Heart left ventricle (tissue), 16 donors: ENCODE results near the gene SCRG1. TPM values are rescaled to one million over a fixed set of nuclear protein-coding genes. Genes with fewer than 3 reads are reported as not detected.

Source experiments
- ATAC-seq, 4 donors: fragments of 200-7000 bp; cut with Tn5 transposase; one replicate each; pipeline ENCODE4 v1.9.1; 2020 to 2022; ENCODE audit warnings: moderate library complexity in 4 of 4, mild to moderate bottlenecking in 3 of 4, moderate number of reproducible peaks in 1 of 4
- DNase-seq, 5 donors: peaks; one replicate each; pipeline ENCODE4 v3.0.0-alpha.2; 2020
- H3K27ac ChIP-seq, 12 donors: fragments of 200-600 bp; sonication (generic) in 4 of 12; one replicate each; pipeline versions ENCODE4 v1.5.0 to v1.8.0; 2016 to 2022; ENCODE audit warnings: mild to moderate bottlenecking in 2 of 12
- H3K27me3 ChIP-seq, 9 donors: fragments of 200-600 bp; sonication (generic) in 2 of 9; one replicate each; pipeline versions ENCODE4 v1.5.1 to v1.8.0; 2016 to 2022; ENCODE audit warnings: mild to moderate bottlenecking in 3 of 9
- H3K36me3 ChIP-seq, 9 donors: fragments of 200-600 bp; sonication (generic) in 2 of 9; one replicate each; pipeline versions ENCODE4 v1.5.0 to v1.8.0; 2018 to 2022; ENCODE audit warnings: mild to moderate bottlenecking in 2 of 9
- H3K4me1 ChIP-seq, 12 donors: fragments of 200-600 bp; sonication (generic) in 4 of 12; one replicate each; pipeline versions ENCODE4 v1.5.0 to v1.8.0; 2016 to 2022; ENCODE audit warnings: mild to moderate bottlenecking in 3 of 12
- H3K4me3 ChIP-seq, 12 donors: fragments of 200-600 bp; sonication (generic) in 4 of 12; one replicate each; pipeline versions ENCODE4 v1.5.0 to v1.8.0; 2017 to 2022; ENCODE audit warnings: mild to moderate bottlenecking in 9 of 12, moderate library complexity in 4 of 12
- H3K9me3 ChIP-seq, 12 donors: fragments of 200-600 bp; sonication (generic) in 4 of 12; one replicate each; pipeline versions ENCODE4 v1.5.0 to v1.8.0; 2016 to 2022; ENCODE audit warnings: mild to moderate bottlenecking in 1 of 12
- CTCF ChIP-seq, 12 donors: fragments of 200-600 bp; sonication (generic) in 4 of 12; IDR thresholded peaks; one replicate each; pipeline versions ENCODE4 v1.5.0 to v1.8.0; 2018 to 2022; ENCODE audit warnings: antibody characterized with exemption in 12 of 12, mild to moderate bottlenecking in 5 of 12
- POLR2A ChIP-seq, 2 donors: fragments of 450-650 bp; IDR thresholded peaks; one replicate each; pipeline ENCODE4 v1.6.1; 2017; ENCODE audit warnings: antibody characterized with exemption in 2 of 2, mild to moderate bottlenecking in 2 of 2, moderate library complexity in 2 of 2
- WGBS, 4 donors: extraction: QIAGEN DNeasy Blood & Tissue Kit in 2 of 4; methylation state at CpG; one replicate each; pipeline versions ENCODE4 v1.1.5 to v1.1.7; 2013 to 2018; 5-methylcytosine and 5-hydroxymethylcytosine counted together
- intact Hi-C, 10 donors: fragments of 100-400 bp; cut with DNase I; formaldehyde crosslinking; loops; one replicate each; pipeline versions ENCODE4 v1.11.1 to v1.14.2; 2022
- polyA plus RNA-seq, 2 donors: library from polyadenylated mRNA; stranded (reverse); fragments of 200-250 nt; gene quantifications; one replicate each; pipeline ENCODE4 v1.2.3, GENCODE V29; 2013
- total RNA-seq, 9 donors: library from RNA; depleted of rRNA in 2 of 9; stranded (reverse); fragments of >200 nt in 2 of 9; fragmentation: NEBNext Ultra II Directional in 3 of 9; extraction: Animal tissue kit (Norgen Biotek cat#: 25700) in 3 of 9; gene quantifications; one replicate each; pipeline versions ENCODE4 v1.1.0 to v1.2.4, GENCODE V29; 2016 to 2023
- donor health status: ischemic (EF 13 %, LVEDD 7.1; RV severe dilation, severe dysfunction).
- donor health status: healthy with polysubstance abuse.
- donor health status: DM: no; HTN: yes; CAD: no.
- donor health status: DM: no; HTN: no; CAD: no.
- donor health status: ischemic (EF 25% LVEDD 6.9; RV normal size, moderate dysfunction).
- donor health status: ischemic (EF 25% LVEDD 5.7; RV mildly dilated, moderate dysfunction).
- donor health status: healthy.
- donor health status: DM: yes; HTN: yes; CAD: no.
- donor health status: ischemic (EF 35%, LVEDD 5.7; RV mildly dilated, moderate dysfunction).
- donor health status: nonischemic (EF 11% LVEDD 7.7; RV severe dilation, severe dysfunction).
- donor health status: DM: yes; HTN: yes; CAD: no.
- donor health status: PGD.
- donor health status: ischemic (EF 29% LVEDD 5.4; RV normal size, mild dysfunction).
- donor health status: nonischemic (EF 23%, LVEDD 6.1; RV moderate dilation, normal function).

Gene SCRG1
- total and polyA plus RNA-seq, 11 donors = 0.08 to 0.46 (median 0.23) TPM; not detected in 1

DNA sequence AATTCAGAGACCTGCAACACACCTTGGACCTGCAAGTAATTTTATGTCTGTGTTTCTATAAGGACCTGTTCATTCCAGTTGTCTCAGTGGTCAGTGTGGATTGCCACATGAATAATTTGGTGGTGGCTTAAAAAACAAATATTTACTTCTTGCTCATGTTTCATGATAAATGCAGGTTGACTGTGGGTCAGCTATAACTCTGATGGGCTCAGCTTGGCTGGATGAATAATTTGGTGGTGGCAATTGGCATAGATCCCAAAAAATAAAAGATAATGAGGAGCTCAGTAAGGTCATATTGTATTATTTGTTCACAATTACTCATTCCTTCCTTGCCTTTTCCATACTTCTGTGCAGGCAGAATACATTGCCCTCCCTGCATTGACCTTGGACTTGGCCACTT, 18.9 kb upstream of the SCRG1 start:
- Histone ChIP-seq H3K27me3 (no peaks in the 10 kb centered on the region), H3K9me3 (no peaks in the 10 kb centered on the region), H3K4me3 (no peak overlapping the region), H3K4me1 (peaks cover 0 to 30% (median 0%) of the 10 kb centered on the region in 12 donors), H3K27ac (no peak overlapping the region), H3K36me3 (no peaks in the 10 kb centered on the region)
- intact Hi-C loops = loop anchor here in 9 of 10 donors (1.0 to 10.0 kb wide), 13 partner anchors 46 to 413 kb away; partner anchors contain the start of gene SAP30 (in 2 of the 9)
- no peak for ATAC-seq
- DNase-seq = no peak
- TF ChIP-seq POLR2A (IDR thresholded peaks at IDR 0.05) (no peak), CTCF (IDR thresholded peaks at IDR 0.05) (no peak)

- Histone ChIP-seq H3K27me3 (no peaks in the 10 kb centered on the region), H3K4me1 (peaks cover 0 to 48% (median 0%) of the 10 kb centered on the region in 12 donors), H3K4me3 (peak overlapping the region in 2 of 12 donors; percentile 11 to 26), H3K36me3 (no peaks in the 10 kb centered on the region), H3K9me3 (no peaks in the 10 kb centered on the region), H3K27ac (peak overlapping the region in 5 of 12 donors; percentile 14 to 79 (median 41))
- ATAC-seq = peak; percentile 22 to 73 (median 46)
- intact Hi-C loops = loop anchor here in 9 of 10 donors (2.0 to 10.0 kb wide), 9 partner anchors 44 to 411 kb away; partner anchors contain the start of gene SAP30 (in 2 of the 9)
- 77 to 83% (median 81%) methylated on average over 26 of the region's 26 CpGs for WGBS, 4 donors
- peak in 4 of 5 donors; percentile 22 to 78 (median 56) for DNase-seq
- TF ChIP-seq CTCF (IDR thresholded peaks at IDR 0.05) (no peak), POLR2A (IDR thresholded peaks at IDR 0.05) (no peak)
Measured at GRCh38 chr4:173415885-173416653, 17.2 kb upstream of the SCRG1 start.

DNA sequence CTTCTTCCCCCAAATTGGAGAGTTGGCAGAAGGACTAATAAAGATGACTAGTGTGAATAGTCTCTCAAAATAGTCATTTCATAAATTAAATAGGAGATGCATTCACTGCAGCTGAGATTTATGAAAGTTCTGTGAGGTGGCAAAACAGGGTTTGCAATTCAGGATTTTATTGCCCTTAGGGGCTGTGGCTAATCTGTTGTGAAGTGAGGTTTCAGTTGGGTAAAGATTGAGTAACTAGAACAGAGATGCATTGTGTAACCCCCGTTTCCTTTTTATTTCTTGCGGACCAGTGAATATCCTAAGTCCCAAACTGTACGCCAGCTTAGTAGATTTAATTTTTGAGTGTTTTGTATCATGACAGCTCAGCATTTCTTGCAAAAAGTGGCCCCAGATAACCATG, 16.2 kb upstream of the SCRG1 start:
- Histone ChIP-seq H3K9me3 (no peaks in the 10 kb centered on the region), H3K27ac (peak overlapping the region in 2 of 12 donors; percentile 49 to 79), H3K4me3 (no peak overlapping the region), H3K27me3 (no peaks in the 10 kb centered on the region), H3K36me3 (peaks cover 0 to 2% (median 0%) of the 10 kb centered on the region in 9 donors), H3K4me1 (peaks cover 0 to 54% (median 0%) of the 10 kb centered on the region in 12 donors)
- TF ChIP-seq CTCF (IDR thresholded peaks at IDR 0.05) (no peak), POLR2A (IDR thresholded peaks at IDR 0.05) (no peak)
- 82 to 90% (median 85%) methylated on average over 3 of the region's 3 CpGs for WGBS, 4 donors
- intact Hi-C loops = loop anchor here in 8 of 10 donors (2.0 to 10.0 kb wide), 9 partner anchors 43 to 410 kb away; partner anchors contain the start of gene SAP30 (in 2 of the 8)
- peak in 3 of 4 donors; percentile 34 to 62 (median 37) for ATAC-seq
- DNase-seq = no peak

DNA sequence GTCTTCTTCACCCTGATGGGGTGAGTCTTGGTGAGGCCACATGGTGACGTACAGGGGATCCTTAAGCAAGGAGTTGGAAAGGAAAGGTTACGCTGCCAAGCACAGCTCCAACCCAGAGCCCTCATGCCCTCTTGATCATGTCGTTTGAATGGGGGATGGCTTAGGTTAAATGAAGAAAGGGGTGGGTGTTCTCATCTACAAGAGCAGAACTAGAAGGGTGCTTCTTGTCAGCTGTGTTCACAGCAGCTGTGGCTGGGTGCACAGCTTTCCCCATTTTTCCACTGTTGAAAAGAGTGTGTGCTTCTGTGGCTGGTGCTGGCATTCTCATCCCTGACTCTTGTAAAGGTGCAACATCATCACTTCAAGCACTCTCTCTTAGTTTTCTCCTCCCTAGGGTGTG, 15.5 kb upstream of the SCRG1 start:
- 79 to 91% (median 87%) methylated on average over 3 of the region's 3 CpGs for WGBS, 4 donors
- Histone ChIP-seq H3K9me3 (no peaks in the 10 kb centered on the region), H3K4me3 (no peak overlapping the region), H3K36me3 (peaks cover 0 to 5% (median 0%) of the 10 kb centered on the region in 9 donors), H3K27ac (peak overlapping the region in 1 of 12 donors; percentile 79), H3K4me1 (peaks cover 0 to 54% (median 0%) of the 10 kb centered on the region in 12 donors), H3K27me3 (no peaks in the 10 kb centered on the region)
- TF ChIP-seq CTCF (IDR thresholded peaks at IDR 0.05) (no peak), POLR2A (IDR thresholded peaks at IDR 0.05) (no peak)
- ATAC-seq (no peak), DNase-seq (no peak)
- intact Hi-C loops = loop anchor here in 6 of 10 donors (2.0 to 10.0 kb wide), 7 partner anchors 42 to 410 kb away; partner anchors contain the start of gene SAP30 (in 1 of the 6)
